ENCODE data around the gene ARHGAP15. TPM values are rescaled to one million over a fixed set of nuclear protein-coding genes. Genes with fewer than 3 reads are reported as not detected.

The ARHGAP15 gene
- total RNA-seq, 1 donor from 2014 or later, result not detected

GRCh38 chr2:143123911-143124310 lies 5.3 kb upstream of the ARHGAP15 start:
- H3K4me1 ChIP-seq (ENCODE audit: insufficient read depth, low read length), result no peaks in the 10 kb centered on the region
- TF ChIP-seq EZH2 (IDR thresholded peaks at IDR 0.05; ENCODE audit: insufficient read depth, low read length) (no peak), CTCF (IDR thresholded peaks at IDR 0.05; ENCODE audit: insufficient read depth, low read depth, low read length) (no peak)
- H3K4me3 Mint-ChIP-seq (ENCODE audit: unreplicated experiment), result no peak overlapping the region
- H3K27ac ChIP-seq (ENCODE audit: low read depth, low read length), result no peak overlapping the region
- peaks cover 13% of the 10 kb centered on the region for H3K27me3 ChIP-seq (ENCODE audit: insufficient read depth, low read length)
- peaks cover 5% of the 10 kb centered on the region for H3K4me1 Mint-ChIP-seq (ENCODE audit: low read depth, unreplicated experiment)
- H3K9me3 ChIP-seq (ENCODE audit: insufficient read depth, low read depth, low read length), result no peaks in the 10 kb centered on the region
- H3K9ac ChIP-seq (ENCODE audit: low read length), result no peak overlapping the region
- H4K20me1 ChIP-seq (ENCODE audit: insufficient read depth, low read length), result no peaks in the 10 kb centered on the region
- H3K36me3 ChIP-seq (ENCODE audit: insufficient read depth, low read length), result no peaks in the 10 kb centered on the region
- no peak overlapping the region for H3K4me2 ChIP-seq (ENCODE audit: low read length)
- no peak for DNase-seq (ENCODE audit: low read depth)
- no peaks in the 10 kb centered on the region for H3K9me3 Mint-ChIP-seq (ENCODE audit: unreplicated experiment)
- no peaks in the 10 kb centered on the region for H3K36me3 Mint-ChIP-seq (ENCODE audit: low read depth, unreplicated experiment)
- H3K4me3 ChIP-seq (ENCODE audit: insufficient read depth, low read depth, low read length), result no peak overlapping the region
- H2AFZ ChIP-seq (ENCODE audit: low read depth, low read length), result no peak overlapping the region
- no peaks in the 10 kb centered on the region for H3K79me2 ChIP-seq (ENCODE audit: insufficient read depth, low read length)
- no peak overlapping the region for H3K27ac Mint-ChIP-seq (ENCODE audit: unreplicated experiment)
- H3K27me3 Mint-ChIP-seq (ENCODE audit: low read depth, unreplicated experiment), result no peaks in the 10 kb centered on the region
- FAIRE-seq, result no peak

GRCh38 chr2:143124445-143124844 lies 4.8 kb upstream of the ARHGAP15 start:
- H3K27me3 ChIP-seq (ENCODE audit: insufficient read depth, low read length), result peaks cover 10% of the 10 kb centered on the region
- H3K9me3 ChIP-seq (ENCODE audit: insufficient read depth, low read depth, low read length), result no peaks in the 10 kb centered on the region
- DNase-seq (ENCODE audit: low read depth) (no peak), FAIRE-seq (no peak)
- Mint-ChIP-seq H3K27me3 (ENCODE audit: low read depth, unreplicated experiment) (no peaks in the 10 kb centered on the region), H3K4me3 (ENCODE audit: unreplicated experiment) (no peak overlapping the region), H3K4me1 (ENCODE audit: low read depth, unreplicated experiment) (peaks cover 6% of the 10 kb centered on the region), H3K9me3 (ENCODE audit: unreplicated experiment) (no peaks in the 10 kb centered on the region), H3K27ac (ENCODE audit: unreplicated experiment) (no peak overlapping the region), H3K36me3 (ENCODE audit: low read depth, unreplicated experiment) (no peaks in the 10 kb centered on the region)
- H3K4me3 ChIP-seq (ENCODE audit: insufficient read depth, low read depth, low read length), result no peak overlapping the region
- no peak overlapping the region for H2AFZ ChIP-seq (ENCODE audit: low read depth, low read length)
- H3K4me1 ChIP-seq (ENCODE audit: insufficient read depth, low read length), result no peaks in the 10 kb centered on the region
- H3K27ac ChIP-seq (ENCODE audit: low read depth, low read length), result no peak overlapping the region
- H4K20me1 ChIP-seq (ENCODE audit: insufficient read depth, low read length), result no peaks in the 10 kb centered on the region
- TF ChIP-seq EZH2 (IDR thresholded peaks at IDR 0.05; ENCODE audit: insufficient read depth, low read length) (no peak), CTCF (IDR thresholded peaks at IDR 0.05; ENCODE audit: insufficient read depth, low read depth, low read length) (no peak)
- H3K9ac ChIP-seq (ENCODE audit: low read length), result no peak overlapping the region
- H3K79me2 ChIP-seq (ENCODE audit: insufficient read depth, low read length), result no peaks in the 10 kb centered on the region
- H3K36me3 ChIP-seq (ENCODE audit: insufficient read depth, low read length), result no peaks in the 10 kb centered on the region
- H3K4me2 ChIP-seq (ENCODE audit: low read length), result no peak overlapping the region

- no peak overlapping the region for H3K4me3 ChIP-seq (ENCODE audit: insufficient read depth, low read depth, low read length)
- no peaks in the 10 kb centered on the region for H3K27me3 Mint-ChIP-seq (ENCODE audit: low read depth, unreplicated experiment)
- H3K27ac Mint-ChIP-seq (ENCODE audit: unreplicated experiment), result no peak overlapping the region
- no peaks in the 10 kb centered on the region for H3K9me3 ChIP-seq (ENCODE audit: insufficient read depth, low read depth, low read length)
- no peaks in the 10 kb centered on the region for H3K9me3 Mint-ChIP-seq (ENCODE audit: unreplicated experiment)
- H4K20me1 ChIP-seq (ENCODE audit: insufficient read depth, low read length), result no peaks in the 10 kb centered on the region
- DNase-seq (ENCODE audit: low read depth) (no peak), FAIRE-seq (no peak)
- H3K36me3 ChIP-seq (ENCODE audit: insufficient read depth, low read length), result no peaks in the 10 kb centered on the region
- H3K4me1 ChIP-seq (ENCODE audit: insufficient read depth, low read length), result no peaks in the 10 kb centered on the region
- no peak overlapping the region for H3K4me3 Mint-ChIP-seq (ENCODE audit: unreplicated experiment)
- H3K36me3 Mint-ChIP-seq (ENCODE audit: low read depth, unreplicated experiment), result no peaks in the 10 kb centered on the region
- no peak overlapping the region for H3K4me2 ChIP-seq (ENCODE audit: low read length)
- no peak overlapping the region for H3K9ac ChIP-seq (ENCODE audit: low read length)
- H2AFZ ChIP-seq (ENCODE audit: low read depth, low read length), result no peak overlapping the region
- H3K27ac ChIP-seq (ENCODE audit: low read depth, low read length), result no peak overlapping the region
- peaks cover 6% of the 10 kb centered on the region for H3K4me1 Mint-ChIP-seq (ENCODE audit: low read depth, unreplicated experiment)
- H3K27me3 ChIP-seq (ENCODE audit: insufficient read depth, low read length), result peaks cover 10% of the 10 kb centered on the region
- H3K79me2 ChIP-seq (ENCODE audit: insufficient read depth, low read length), result no peaks in the 10 kb centered on the region
- no peak for TF ChIP-seq CTCF (IDR thresholded peaks at IDR 0.05; ENCODE audit: insufficient read depth, low read depth, low read length)
- TF ChIP-seq EZH2 (IDR thresholded peaks at IDR 0.05; ENCODE audit: insufficient read depth, low read length), result no peak
Observed at GRCh38 chr2:143125717-143126116, 3.5 kb upstream of the ARHGAP15 start.
